ENCODE results near the gene IAPP. TPM values are rescaled to one million over a fixed set of nuclear protein-coding genes. Genes with fewer than 3 reads are reported as not detected.
"Not testable (repeated sequence)": the region's sequence is repeated elsewhere in the genome, so short reads cannot be mapped to it uniquely, and the experiment has no call there.

Gene IAPP
- total and polyA plus RNA-seq, 3 experiments from 2014 or later: not detected

GRCh38 chr12:21387174-21387573, 14.5 kb downstream of the IAPP start:
- Mint-ChIP-seq H3K27ac (no peak overlapping the region), H3K4me3 (no peak overlapping the region), H3K4me1 (peaks cover 0 to 3% (median 0%) of the 10 kb centered on the region in 3 donors), H3K9me3 (peaks cover 0 to 1% (median 0%) of the 10 kb centered on the region in 5 donors), H3K36me3 (no peaks in the 10 kb centered on the region), H3K27me3 (peaks cover 6 to 13% of the 10 kb centered on the region in 2 donors)
- Histone ChIP-seq H3K4me1 (ENCODE audit: insufficient read depth, low read length) (no peaks in the 10 kb centered on the region), H3K36me3 (ENCODE audit: insufficient read depth, low read length) (no peaks in the 10 kb centered on the region), H3K27ac (ENCODE audit: low read depth, low read length) (no peak overlapping the region), H3K27me3 (ENCODE audit: insufficient read depth, low read length, poor library complexity, severe bottlenecking) (no peaks in the 10 kb centered on the region), H3K9me3 (ENCODE audit: low read length) (no peaks in the 10 kb centered on the region), H3K4me3 (ENCODE audit: low read length) (no peak overlapping the region)
- POLR2A ChIA-PET: no interaction called here
- no peak for DNase-seq
- CTCF ChIA-PET: no interaction called here

- Mint-ChIP-seq H3K4me1 (peaks cover 0 to 11% (median 0%) of the 10 kb centered on the region in 3 donors), H3K9me3 (no peaks in the 10 kb centered on the region), H3K4me3 (peak overlapping the region in 1 of 7 donors; percentile 15), H3K27me3 (peaks cover 9 to 34% of the 10 kb centered on the region in 2 donors), H3K36me3 (no peaks in the 10 kb centered on the region), H3K27ac (no peak overlapping the region)
- peaks cover 3% of the 10 kb centered on the region for H3K27me3 ChIP-seq (ENCODE audit: insufficient read depth, low read length, poor library complexity, severe bottlenecking)
- no peaks in the 10 kb centered on the region for H3K36me3 ChIP-seq (ENCODE audit: insufficient read depth, low read length)
- POLR2A ChIA-PET: no interaction called here
- H3K4me3 ChIP-seq (ENCODE audit: low read length): no peak overlapping the region
- no peak for DNase-seq
- H3K9me3 ChIP-seq (ENCODE audit: low read length): no peaks in the 10 kb centered on the region
- H3K27ac ChIP-seq (ENCODE audit: low read depth, low read length): no peak overlapping the region
- CTCF ChIA-PET: no interaction called here
- no peaks in the 10 kb centered on the region for H3K4me1 ChIP-seq (ENCODE audit: insufficient read depth, low read length)
Measured at GRCh38 chr12:21392384-21392783, 19.7 kb downstream of the IAPP start.

DNA sequence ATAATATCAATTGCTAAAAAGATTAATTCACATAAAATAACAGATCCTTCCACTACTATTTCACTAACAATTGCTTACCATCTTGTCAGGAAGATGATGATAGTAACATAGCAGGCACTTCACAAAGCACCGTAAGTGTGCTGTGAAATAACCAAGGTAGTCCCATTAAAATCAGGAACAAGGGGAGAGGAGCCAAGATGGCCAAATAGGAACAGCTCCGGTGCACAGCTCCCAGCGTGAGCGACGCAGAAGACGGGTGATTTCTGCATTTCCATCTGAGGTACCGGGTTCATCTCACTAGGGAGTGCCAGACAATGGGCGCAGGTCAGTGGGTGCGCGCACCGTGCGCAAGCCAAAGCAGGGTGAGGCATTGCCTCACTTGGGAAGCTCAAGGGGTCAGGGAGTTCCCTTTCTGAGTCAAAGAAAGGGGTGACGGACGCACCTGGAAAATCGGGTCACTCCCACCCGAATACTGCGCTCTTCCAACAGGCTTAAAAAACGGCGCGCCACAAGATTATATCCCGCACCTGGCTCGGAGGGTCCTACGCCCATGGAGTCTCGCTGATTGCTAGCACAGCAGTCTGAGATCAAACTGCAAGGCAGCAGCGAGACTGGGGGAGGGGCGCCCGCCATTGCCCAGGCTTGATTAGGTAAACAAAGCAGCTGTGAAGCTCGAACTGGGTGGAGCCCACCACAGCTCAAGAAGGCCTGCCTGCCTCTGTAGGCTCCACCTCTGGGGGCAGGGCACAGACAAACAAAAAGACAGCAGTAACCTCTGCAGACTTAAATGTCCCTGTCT, 22.3 kb downstream of the IAPP start:
- Mint-ChIP-seq H3K27me3 (peaks cover 6 to 34% of the 10 kb centered on the region in 2 donors), H3K4me1 (peaks cover 0 to 11% (median 0%) of the 10 kb centered on the region in 3 donors), H3K4me3 (peak overlapping the region in 1 of 7 donors; percentile 9)
- H3K36me3 ChIP-seq (ENCODE audit: insufficient read depth, low read length); H3K9me3 Mint-ChIP-seq; CTCF ChIA-PET; H3K4me1 ChIP-seq (ENCODE audit: insufficient read depth, low read length); H3K36me3 Mint-ChIP-seq; DNase-seq; H3K4me3 ChIP-seq (ENCODE audit: low read length); POLR2A ChIA-PET; H3K27ac ChIP-seq (ENCODE audit: low read depth, low read length); H3K27me3 ChIP-seq (ENCODE audit: insufficient read depth, low read length, poor library complexity, severe bottlenecking); H3K9me3 ChIP-seq (ENCODE audit: low read length); H3K27ac Mint-ChIP-seq: not testable (repeated sequence)

- Mint-ChIP-seq H3K9me3 (no peaks in the 10 kb centered on the region), H3K36me3 (peaks cover 0 to 2% (median 0%) of the 10 kb centered on the region in 3 donors), H3K4me3 (no peak overlapping the region), H3K27ac (no peak overlapping the region), H3K4me1 (no peaks in the 10 kb centered on the region), H3K27me3 (peaks cover 8 to 34% of the 10 kb centered on the region in 2 donors)
- Histone ChIP-seq H3K36me3 (ENCODE audit: insufficient read depth, low read length) (no peaks in the 10 kb centered on the region), H3K4me3 (ENCODE audit: low read length) (no peak overlapping the region), H3K9me3 (ENCODE audit: low read length) (no peaks in the 10 kb centered on the region), H3K4me1 (ENCODE audit: insufficient read depth, low read length) (no peaks in the 10 kb centered on the region), H3K27me3 (ENCODE audit: insufficient read depth, low read length, poor library complexity, severe bottlenecking) (peaks cover 4% of the 10 kb centered on the region), H3K27ac (ENCODE audit: low read depth, low read length) (no peak overlapping the region)
- ChIA-PET POLR2A (no interaction called here), CTCF (no interaction called here)
- no peak for DNase-seq
Measured at GRCh38 chr12:21413369-21414277, 40.9 kb downstream of the IAPP start.

DNA sequence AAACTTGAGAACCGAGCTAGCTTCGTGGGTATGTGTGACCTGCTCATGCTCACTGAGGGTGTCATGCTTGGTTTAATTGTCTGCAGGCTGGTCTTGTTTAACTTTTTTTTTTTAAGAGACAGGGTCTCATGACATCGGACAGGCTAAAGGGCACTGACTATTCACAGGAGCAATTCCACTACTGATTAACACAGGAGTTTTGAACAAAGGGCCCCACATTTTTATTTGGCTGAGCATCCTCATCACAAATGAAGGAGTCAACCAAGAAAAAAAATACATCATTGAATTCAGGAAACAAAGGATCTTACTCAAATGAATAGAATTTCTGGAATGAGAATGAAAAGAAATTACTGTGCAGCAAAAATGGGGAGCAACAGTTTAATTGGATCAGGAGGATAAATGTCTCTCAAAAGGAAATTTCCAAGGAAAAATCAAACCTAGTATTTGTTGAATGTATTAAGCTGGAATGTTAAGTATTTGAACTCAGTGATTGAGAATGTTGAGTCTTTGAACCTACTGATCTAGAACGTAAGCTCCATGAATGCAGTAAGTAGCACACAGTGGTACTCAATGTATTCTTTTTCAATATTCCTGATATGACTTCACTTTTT, 43.9 kb downstream of the IAPP start:
- DNase-seq: no peak
- ChIA-PET CTCF (no interaction called here), POLR2A (no interaction called here)

DNA sequence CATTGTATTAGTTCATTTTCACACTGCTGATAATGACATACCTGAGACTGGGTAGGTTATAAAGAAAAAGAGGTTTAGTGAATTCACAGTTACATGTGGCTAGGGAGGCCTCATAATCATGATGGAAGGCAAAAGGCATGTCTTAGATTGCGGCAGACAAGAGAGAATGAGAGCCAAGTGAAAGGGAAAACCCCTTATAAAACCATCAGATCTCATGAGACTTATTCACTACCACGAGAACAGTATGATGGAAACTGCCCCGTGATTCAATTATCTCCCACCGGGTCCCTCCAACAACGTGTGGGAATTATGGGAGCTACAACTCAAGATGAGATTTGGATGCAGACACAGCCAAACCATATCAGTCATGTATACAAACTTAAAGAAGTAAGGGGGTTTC, 45.7 kb downstream of the IAPP start:
- H3K27ac ChIP-seq (ENCODE audit: low read depth, low read length); H3K27me3 ChIP-seq (ENCODE audit: insufficient read depth, low read length, poor library complexity, severe bottlenecking); CTCF ChIA-PET; H3K9me3 ChIP-seq (ENCODE audit: low read length); H3K4me3 ChIP-seq (ENCODE audit: low read length); H3K4me3 Mint-ChIP-seq; POLR2A ChIA-PET; H3K4me1 Mint-ChIP-seq; H3K36me3 ChIP-seq (ENCODE audit: insufficient read depth, low read length); DNase-seq; H3K27ac Mint-ChIP-seq; H3K9me3 Mint-ChIP-seq; H3K36me3 Mint-ChIP-seq; H3K4me1 ChIP-seq (ENCODE audit: insufficient read depth, low read length): not testable (repeated sequence)
- H3K27me3 Mint-ChIP-seq: peaks cover 8 to 34% of the 10 kb centered on the region in 2 donors

More for the DNA sequence above, 43.9 kb downstream of the IAPP start:
- H3K36me3 Mint-ChIP-seq: peaks cover 0 to 2% (median 0%) of the 10 kb centered on the region in 3 donors
- Histone ChIP-seq H3K27ac (ENCODE audit: low read depth, low read length) (no peak overlapping the region), H3K4me3 (ENCODE audit: low read length) (no peak overlapping the region), H3K36me3 (ENCODE audit: insufficient read depth, low read length) (no peaks in the 10 kb centered on the region), H3K9me3 (ENCODE audit: low read length) (no peaks in the 10 kb centered on the region), H3K4me1 (ENCODE audit: insufficient read depth, low read length) (no peaks in the 10 kb centered on the region), H3K27me3 (ENCODE audit: insufficient read depth, low read length, poor library complexity, severe bottlenecking) (peaks cover 4% of the 10 kb centered on the region)
- no peaks in the 10 kb centered on the region for H3K9me3 Mint-ChIP-seq
- H3K27ac Mint-ChIP-seq: peak overlapping the region in 1 of 8 donors; percentile 29
- no peaks in the 10 kb centered on the region for H3K4me1 Mint-ChIP-seq
- H3K4me3 Mint-ChIP-seq: no peak overlapping the region
- peaks cover 8 to 34% of the 10 kb centered on the region in 2 donors for H3K27me3 Mint-ChIP-seq

DNA sequence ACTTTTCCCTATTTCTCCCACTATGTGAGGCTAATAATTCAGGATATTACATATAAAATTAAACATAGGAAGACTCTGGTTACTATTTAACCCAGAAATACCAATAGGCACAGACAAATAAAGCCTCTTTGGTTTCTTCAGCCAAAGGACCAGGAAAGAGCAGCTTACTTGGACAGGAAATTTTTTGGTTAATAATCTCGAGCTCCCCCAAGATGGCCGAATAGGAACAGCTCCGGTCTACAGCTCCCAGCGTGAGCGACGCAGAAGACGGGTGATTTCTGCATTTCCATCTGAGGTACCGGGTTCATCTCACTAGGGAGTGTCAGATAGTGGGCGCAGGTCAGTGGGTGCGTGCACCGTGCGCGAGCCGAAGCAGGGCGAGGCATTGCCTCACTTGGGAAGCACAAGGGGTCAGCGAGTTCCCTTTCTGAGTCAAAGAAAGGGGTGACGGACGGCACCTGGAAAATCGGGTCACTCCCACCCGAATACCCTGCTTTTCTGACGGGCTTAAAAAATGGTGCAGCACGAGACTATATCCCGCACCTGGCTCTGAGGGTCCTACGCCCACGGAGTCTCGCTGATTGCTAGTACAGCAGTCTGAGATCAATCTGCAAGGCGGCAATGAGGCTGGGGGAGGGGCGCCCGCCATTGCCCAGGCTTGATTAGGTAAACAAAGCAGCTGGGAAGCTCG, 46.5 kb downstream of the IAPP start:
- DNase-seq; H3K4me3 Mint-ChIP-seq; H3K4me3 ChIP-seq (ENCODE audit: low read length); H3K9me3 Mint-ChIP-seq; CTCF ChIA-PET; POLR2A ChIA-PET; H3K9me3 ChIP-seq (ENCODE audit: low read length); H3K27me3 ChIP-seq (ENCODE audit: insufficient read depth, low read length, poor library complexity, severe bottlenecking); H3K36me3 ChIP-seq (ENCODE audit: insufficient read depth, low read length); H3K4me1 Mint-ChIP-seq; H3K36me3 Mint-ChIP-seq; H3K4me1 ChIP-seq (ENCODE audit: insufficient read depth, low read length); H3K27ac Mint-ChIP-seq: not testable (repeated sequence)
- peak overlapping the region; percentile 31 for H3K27ac ChIP-seq (ENCODE audit: low read depth, low read length)
- H3K27me3 Mint-ChIP-seq: peaks cover 8 to 29% of the 10 kb centered on the region in 2 donors
